Measurements from ENCODE around the gene ADAMTS18. TPM values are rescaled to one million over a fixed set of nuclear protein-coding genes. Genes with fewer than 3 reads are reported as not detected.
"Not testable (repeated sequence)": the region's sequence is repeated elsewhere in the genome, so short reads cannot be mapped to it uniquely, and the experiment has no call there.

Gene ADAMTS18
- total RNA-seq, 2 experiments from 2014 or later = not detected

GRCh38 chr16:77288222-77288621 is 146.6 kb downstream of the ADAMTS18 start:
- ATAC-seq (no peak), DNase-seq (no peak)
- Mint-ChIP-seq H3K36me3 (ENCODE audit: low read depth) (no peaks in the 10 kb centered on the region), H3K27ac (no peak overlapping the region), H3K4me1 (ENCODE audit: low read depth) (no peaks in the 10 kb centered on the region), H3K4me3 (no peak overlapping the region), H3K27me3 (ENCODE audit: low read depth) (no peaks in the 10 kb centered on the region), H3K9me3 (ENCODE audit: insufficient read depth) (no peaks in the 10 kb centered on the region)
- POLR2A ChIA-PET = no interaction called here
- CTCF ChIA-PET = no interaction called here

GRCh38 chr16:77285676-77286075 is 149.2 kb downstream of the ADAMTS18 start:
- no peaks in the 10 kb centered on the region for H3K27me3 Mint-ChIP-seq (ENCODE audit: low read depth)
- no peak overlapping the region for H3K27ac Mint-ChIP-seq
- H3K9me3 Mint-ChIP-seq (ENCODE audit: insufficient read depth) = no peaks in the 10 kb centered on the region
- POLR2A ChIA-PET = no interaction called here
- no peaks in the 10 kb centered on the region for H3K4me1 Mint-ChIP-seq (ENCODE audit: low read depth)
- DNase-seq (no peak), ATAC-seq (no peak)
- H3K36me3 Mint-ChIP-seq (ENCODE audit: low read depth) = no peaks in the 10 kb centered on the region
- CTCF ChIA-PET = no interaction called here
- H3K4me3 Mint-ChIP-seq = no peak overlapping the region

DNA sequence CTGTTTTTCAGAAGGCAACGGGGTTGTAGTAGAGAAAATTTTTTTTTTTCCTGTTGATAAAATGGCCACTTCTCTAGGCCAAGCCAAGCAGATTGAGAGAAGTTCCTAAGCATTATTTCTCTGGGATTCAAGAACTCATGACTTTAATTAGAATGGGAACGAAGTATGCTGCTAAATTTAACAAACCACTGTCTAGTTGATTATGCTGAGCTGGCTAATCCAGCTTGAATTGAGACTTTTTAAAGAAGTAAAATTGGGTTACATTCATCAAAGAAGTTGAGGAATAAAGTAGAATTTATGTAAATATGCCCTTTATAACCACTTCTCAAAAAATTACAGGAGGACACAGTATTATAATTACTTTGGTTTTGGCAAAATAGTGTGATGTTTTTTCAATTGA is 152.5 kb downstream of the ADAMTS18 start:
- CTCF ChIA-PET = no interaction called here
- no peaks in the 10 kb centered on the region for H3K9me3 Mint-ChIP-seq (ENCODE audit: insufficient read depth)
- no peak for ATAC-seq
- no peaks in the 10 kb centered on the region for H3K4me1 Mint-ChIP-seq (ENCODE audit: low read depth)
- no peaks in the 10 kb centered on the region for H3K27me3 Mint-ChIP-seq (ENCODE audit: low read depth)
- no peak overlapping the region for H3K4me3 Mint-ChIP-seq
- POLR2A ChIA-PET = no interaction called here
- no peak overlapping the region for H3K27ac Mint-ChIP-seq
- DNase-seq = no peak
- no peaks in the 10 kb centered on the region for H3K36me3 Mint-ChIP-seq (ENCODE audit: low read depth)

- DNase-seq; H3K9me3 Mint-ChIP-seq (ENCODE audit: insufficient read depth); ATAC-seq; H3K4me1 Mint-ChIP-seq (ENCODE audit: low read depth); H3K27me3 Mint-ChIP-seq (ENCODE audit: low read depth); POLR2A ChIA-PET; CTCF ChIA-PET; H3K27ac Mint-ChIP-seq; H3K4me3 Mint-ChIP-seq; H3K36me3 Mint-ChIP-seq (ENCODE audit: low read depth): not testable (repeated sequence)
These were observed 155.5 kb downstream of the ADAMTS18 start for GRCh38 chr16:77279316-77279715.

DNA sequence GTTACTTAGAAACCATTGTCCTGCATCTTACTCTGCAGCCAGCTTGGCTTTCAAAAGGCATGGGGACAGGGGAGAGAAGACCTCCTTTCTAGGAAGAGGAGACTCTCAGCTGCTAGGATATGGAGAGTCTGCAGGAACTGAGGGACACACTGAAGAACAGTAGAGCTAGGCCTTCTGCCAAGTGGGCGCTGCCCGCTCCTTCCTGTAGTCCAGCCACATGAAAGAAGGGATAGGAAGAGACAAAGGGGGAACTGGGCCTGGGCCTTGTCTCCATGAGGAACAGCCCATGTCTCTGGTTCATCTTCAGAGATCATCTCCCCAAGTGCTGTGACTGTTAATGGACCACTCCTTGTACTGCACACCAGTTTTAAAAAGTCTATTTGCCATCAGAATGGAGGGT is 157.3 kb downstream of the ADAMTS18 start:
- POLR2A ChIA-PET = no interaction called here
- Mint-ChIP-seq H3K36me3 (ENCODE audit: low read depth) (no peaks in the 10 kb centered on the region), H3K27ac (no peak overlapping the region), H3K4me1 (ENCODE audit: low read depth) (no peaks in the 10 kb centered on the region), H3K9me3 (ENCODE audit: insufficient read depth) (no peaks in the 10 kb centered on the region), H3K4me3 (no peak overlapping the region), H3K27me3 (ENCODE audit: low read depth) (no peaks in the 10 kb centered on the region)
- DNase-seq (no peak), ATAC-seq (no peak)
- CTCF ChIA-PET = no interaction called here

DNA sequence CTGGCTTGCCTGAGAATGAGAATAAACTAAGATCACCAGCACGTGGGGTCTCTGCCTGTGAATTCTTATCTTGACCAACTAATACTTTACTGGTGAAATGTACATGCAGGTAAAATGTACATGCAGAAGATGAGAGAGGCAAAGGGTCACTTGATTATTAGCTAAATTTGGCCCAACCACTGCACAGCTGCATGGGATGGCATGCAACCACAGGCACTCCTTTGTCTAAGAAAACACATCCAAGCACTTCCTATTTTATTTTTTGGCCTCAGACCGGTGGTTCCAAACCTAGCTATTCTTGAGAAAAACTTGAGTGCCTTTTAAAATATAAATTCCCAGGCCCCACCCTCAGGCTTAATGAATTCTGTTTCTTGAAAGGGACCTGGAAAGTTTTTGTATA is 157.7 kb downstream of the ADAMTS18 start:
- ATAC-seq (no peak), DNase-seq (no peak)
- Mint-ChIP-seq H3K4me3 (no peak overlapping the region), H3K4me1 (ENCODE audit: low read depth) (no peaks in the 10 kb centered on the region), H3K9me3 (ENCODE audit: insufficient read depth) (no peaks in the 10 kb centered on the region), H3K36me3 (ENCODE audit: low read depth) (no peaks in the 10 kb centered on the region), H3K27me3 (ENCODE audit: low read depth) (no peaks in the 10 kb centered on the region), H3K27ac (no peak overlapping the region)
- ChIA-PET CTCF (no interaction called here), POLR2A (no interaction called here)

DNA sequence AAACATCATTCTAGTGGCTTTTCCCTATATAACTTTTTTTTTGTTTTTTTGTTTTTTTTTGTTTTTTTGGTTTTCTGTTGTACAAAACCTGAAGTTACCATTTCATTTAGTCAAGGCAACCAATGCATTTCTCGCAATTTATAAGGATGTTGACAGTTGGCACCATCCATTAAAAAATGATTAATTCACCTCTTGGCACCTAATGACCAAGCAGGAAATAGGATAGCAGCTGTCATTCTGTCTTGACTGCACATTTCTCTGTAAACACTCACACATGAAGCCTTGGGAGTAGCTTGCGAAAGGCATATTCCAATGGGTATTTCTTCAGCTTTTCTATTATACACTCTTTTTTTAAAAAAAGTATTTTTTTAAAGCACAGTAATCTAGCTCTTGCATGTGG is 158.2 kb downstream of the ADAMTS18 start:
- H3K4me1 Mint-ChIP-seq (ENCODE audit: low read depth) = no peaks in the 10 kb centered on the region
- no peaks in the 10 kb centered on the region for H3K27me3 Mint-ChIP-seq (ENCODE audit: low read depth)
- H3K36me3 Mint-ChIP-seq (ENCODE audit: low read depth) = no peaks in the 10 kb centered on the region
- no peak overlapping the region for H3K27ac Mint-ChIP-seq
- H3K9me3 Mint-ChIP-seq (ENCODE audit: insufficient read depth) = no peaks in the 10 kb centered on the region
- DNase-seq (no peak), ATAC-seq (no peak)
- ChIA-PET CTCF (no interaction called here), POLR2A (no interaction called here)
- no peak overlapping the region for H3K4me3 Mint-ChIP-seq

DNA sequence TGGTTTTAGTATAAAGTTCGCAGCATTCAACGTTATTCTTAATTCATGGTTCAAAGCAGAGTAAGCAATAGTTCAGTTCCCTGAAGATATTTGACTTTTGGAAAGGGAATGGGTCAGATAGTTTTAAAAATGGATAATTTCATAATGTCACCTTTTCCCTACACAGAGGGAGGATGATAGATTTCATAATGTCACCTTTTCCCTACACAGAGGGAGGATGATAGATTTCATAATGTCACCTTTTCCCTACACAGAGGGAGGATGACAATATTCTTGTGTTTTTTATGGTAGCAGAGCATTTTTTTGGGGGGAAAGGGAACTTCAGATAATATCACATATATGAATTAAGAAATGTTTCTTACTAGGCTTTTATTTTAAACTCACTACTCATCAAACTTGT is 159.5 kb downstream of the ADAMTS18 start:
- DNase-seq; H3K4me1 Mint-ChIP-seq (ENCODE audit: low read depth); H3K27me3 Mint-ChIP-seq (ENCODE audit: low read depth); H3K4me3 Mint-ChIP-seq; CTCF ChIA-PET; POLR2A ChIA-PET; H3K36me3 Mint-ChIP-seq (ENCODE audit: low read depth); H3K9me3 Mint-ChIP-seq (ENCODE audit: insufficient read depth); H3K27ac Mint-ChIP-seq; ATAC-seq: not testable (repeated sequence)

- ATAC-seq = no peak
- no peaks in the 10 kb centered on the region for H3K36me3 Mint-ChIP-seq (ENCODE audit: low read depth)
These were observed 161.0 kb downstream of the ADAMTS18 start for GRCh38 chr16:77273815-77274214.

DNA sequence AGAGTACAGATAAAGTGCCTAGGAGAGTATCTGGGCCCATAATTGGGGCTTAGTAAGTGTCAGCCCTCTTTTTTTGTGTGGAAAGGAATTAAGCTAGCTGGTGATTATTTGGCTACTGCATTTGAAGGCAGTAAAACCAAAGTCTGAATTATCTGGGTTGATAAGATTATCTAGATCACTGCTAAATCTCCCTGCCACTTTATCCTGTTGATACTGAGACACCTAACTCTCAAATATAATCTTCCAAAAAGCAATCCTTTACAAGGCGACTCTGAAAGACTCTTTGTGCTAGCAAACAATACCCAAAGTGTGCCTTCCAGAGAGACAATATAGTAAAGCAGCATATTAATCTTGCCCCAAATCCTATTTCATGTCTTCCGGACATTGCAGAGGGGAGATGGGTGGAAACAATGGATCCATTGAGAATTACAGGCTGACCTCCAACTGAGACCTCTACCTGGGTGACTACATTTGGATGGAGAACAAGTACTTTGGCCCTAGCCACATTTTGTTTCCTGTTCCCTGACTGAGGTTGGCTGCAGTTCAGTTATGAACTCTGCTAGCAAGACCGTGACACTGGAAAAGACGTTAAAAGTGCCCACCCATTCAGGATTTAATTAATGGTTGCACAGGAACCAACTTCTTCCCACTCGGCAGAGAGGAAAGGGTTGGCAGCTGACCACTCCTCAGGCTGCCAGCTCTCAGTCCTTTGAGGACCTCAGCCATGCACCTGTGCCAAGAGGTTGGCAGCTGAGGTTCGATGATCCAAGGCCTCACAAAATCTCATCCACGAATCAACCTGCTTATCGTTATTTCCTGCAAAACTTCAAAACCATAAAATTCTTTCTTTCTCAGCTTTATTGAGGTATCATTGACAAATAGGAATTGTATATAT is 163.1 kb downstream of the ADAMTS18 start:
- Mint-ChIP-seq H3K27ac (no peak overlapping the region), H3K4me3 (no peak overlapping the region), H3K36me3 (ENCODE audit: low read depth) (no peaks in the 10 kb centered on the region), H3K9me3 (ENCODE audit: insufficient read depth) (no peaks in the 10 kb centered on the region), H3K27me3 (ENCODE audit: low read depth) (no peaks in the 10 kb centered on the region), H3K4me1 (ENCODE audit: low read depth) (no peaks in the 10 kb centered on the region)
- CTCF ChIA-PET = no interaction called here
- no peak for DNase-seq
- POLR2A ChIA-PET = no interaction called here
- no peak for ATAC-seq

More at GRCh38 chr16:77273815-77274214, 161.0 kb downstream of the ADAMTS18 start:
- H3K4me1 Mint-ChIP-seq (ENCODE audit: low read depth) = no peaks in the 10 kb centered on the region
- H3K27ac Mint-ChIP-seq = no peak overlapping the region
- POLR2A ChIA-PET = no interaction called here
- CTCF ChIA-PET = no interaction called here
- no peaks in the 10 kb centered on the region for H3K9me3 Mint-ChIP-seq (ENCODE audit: insufficient read depth)
- H3K27me3 Mint-ChIP-seq (ENCODE audit: low read depth) = no peaks in the 10 kb centered on the region
- DNase-seq = no peak
- H3K4me3 Mint-ChIP-seq = no peak overlapping the region

DNA sequence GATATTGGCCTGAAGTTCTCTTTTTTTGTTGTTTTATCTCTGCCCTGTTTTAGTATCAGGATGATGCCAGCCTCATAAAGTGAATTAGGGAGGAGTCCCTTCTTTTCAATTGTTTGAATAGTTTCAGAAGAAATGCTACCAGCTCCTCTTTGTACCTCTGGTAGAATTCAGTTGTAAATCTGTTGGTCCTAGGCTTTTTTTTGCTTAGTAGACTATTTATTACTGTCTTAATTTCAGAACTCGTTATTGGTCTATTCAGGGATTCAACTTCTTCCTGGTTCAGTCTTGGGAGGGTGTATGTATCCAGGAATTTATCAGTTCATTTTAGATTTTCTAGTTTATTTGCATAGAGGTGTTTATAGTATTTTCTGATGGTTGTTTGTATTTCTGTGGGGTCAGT is 168.6 kb downstream of the ADAMTS18 start:
- H3K9me3 Mint-ChIP-seq (ENCODE audit: insufficient read depth); H3K36me3 Mint-ChIP-seq (ENCODE audit: low read depth): not testable (repeated sequence)

DNA sequence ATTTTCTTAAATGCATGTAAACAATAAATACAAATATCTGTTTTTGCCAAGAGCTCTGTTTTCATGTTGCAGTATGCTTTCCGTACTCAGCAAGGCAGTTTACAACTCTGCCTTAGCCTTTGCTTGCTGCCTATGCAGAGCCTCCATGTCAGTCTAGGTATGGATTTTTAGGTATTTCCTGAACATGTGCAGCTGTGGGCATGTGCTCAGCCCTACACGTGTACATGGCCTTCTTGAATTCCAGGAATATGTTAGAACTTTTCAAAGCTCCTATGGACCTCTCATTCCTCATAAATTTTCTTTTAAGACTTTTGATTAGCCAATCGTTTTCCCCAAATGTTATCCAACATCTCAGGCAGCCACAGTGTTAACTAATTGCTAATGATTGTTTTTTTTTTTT is 171.9 kb downstream of the ADAMTS18 start:
- no peak for DNase-seq
- Mint-ChIP-seq H3K4me3 (no peak overlapping the region), H3K36me3 (ENCODE audit: low read depth) (no peaks in the 10 kb centered on the region), H3K27ac (no peak overlapping the region), H3K9me3 (ENCODE audit: insufficient read depth) (no peaks in the 10 kb centered on the region), H3K4me1 (ENCODE audit: low read depth) (no peaks in the 10 kb centered on the region), H3K27me3 (ENCODE audit: low read depth) (peaks cover 7% of the 10 kb centered on the region)
- ChIA-PET CTCF (no interaction called here), POLR2A (no interaction called here)
- no peak for ATAC-seq

More for the DNA sequence above, 168.6 kb downstream of the ADAMTS18 start:
- H3K27ac Mint-ChIP-seq; DNase-seq; H3K4me3 Mint-ChIP-seq; ATAC-seq; H3K4me1 Mint-ChIP-seq (ENCODE audit: low read depth); CTCF ChIA-PET; POLR2A ChIA-PET; H3K27me3 Mint-ChIP-seq (ENCODE audit: low read depth): not testable (repeated sequence)

DNA sequence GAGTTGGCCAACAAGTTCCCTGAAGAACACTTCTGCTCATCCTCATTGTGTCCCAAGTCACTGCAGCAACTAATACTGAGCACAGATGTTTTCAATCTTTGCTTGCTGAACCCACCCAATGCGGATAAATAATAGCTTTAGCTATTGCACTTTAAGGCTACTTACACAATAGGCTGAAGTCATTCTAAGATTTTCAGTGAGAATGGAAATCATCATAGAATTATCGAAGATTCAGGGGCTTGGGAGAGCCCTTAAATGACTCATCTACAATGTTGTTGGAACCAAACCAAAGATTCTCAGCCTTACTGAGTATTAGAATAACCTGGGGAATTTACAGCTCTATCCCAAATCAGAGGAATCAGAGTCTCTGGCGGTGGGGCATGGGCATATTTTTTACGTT is 184.4 kb downstream of the ADAMTS18 start:
- Mint-ChIP-seq H3K36me3 (ENCODE audit: low read depth) (no peaks in the 10 kb centered on the region), H3K4me1 (ENCODE audit: low read depth) (no peaks in the 10 kb centered on the region), H3K27ac (no peak overlapping the region), H3K9me3 (ENCODE audit: insufficient read depth) (no peaks in the 10 kb centered on the region), H3K27me3 (ENCODE audit: low read depth) (no peaks in the 10 kb centered on the region), H3K4me3 (no peak overlapping the region)
- ChIA-PET POLR2A (no interaction called here), CTCF (interaction anchor here (1.1 kb wide), 1 partner anchor 14 kb away, joined by 7 read pairs; no protein-coding TSS in a partner anchor)
- DNase-seq (no peak), ATAC-seq (no peak)
